A549 (cell line): ENCODE results near the gene OTOR.

Experiments used
- CHD4 ChIP-seq: fragments of 200-600 bp; sonication (generic); IDR thresholded peaks from 2 replicates; pipeline ENCODE4 v1.6.1; 2016; ENCODE audit warnings: antibody characterized with exemption, mild to moderate bottlenecking, borderline replicate concordance
- E2F6 ChIP-seq: IDR thresholded peaks from 2 replicates; pipeline ENCODE4 v1.6.1; 2012; ENCODE audit warnings: low read depth, borderline replicate concordance
- HDAC2 ChIP-seq: fragments of 200-600 bp; sonication (generic); IDR thresholded peaks from 2 replicates; pipeline ENCODE4 v1.6.1; 2016
- PHF8 ChIP-seq: fragments of 200-600 bp; sonication (generic); IDR thresholded peaks from 2 replicates; pipeline ENCODE4 v1.6.1; 2016; ENCODE audit warnings: low read depth, mild to moderate bottlenecking, antibody characterized with exemption, moderate library complexity, borderline replicate concordance
- POLR2A ChIP-seq: IDR thresholded peaks from 2 replicates; pipeline ENCODE4 v1.6.1; 2012; ENCODE audit warnings: mild to moderate bottlenecking, low read length
- RFX5 ChIP-seq: fragments of 450-650 bp; IDR thresholded peaks from 2 replicates; pipeline ENCODE4 v1.7.1; 2014; ENCODE audit warnings: antibody characterized with exemption, mild to moderate bottlenecking, moderate library complexity
- SREBF2 ChIP-seq: fragments of 450-650 bp; IDR thresholded peaks from 2 replicates; pipeline ENCODE4 v1.6.1; 2014; ENCODE audit warnings: mild to moderate bottlenecking, moderate library complexity
- ZC3H11A ChIP-seq: fragments of 450-650 bp; IDR thresholded peaks from 2 replicates; pipeline ENCODE4 v1.6.1; 2014; ENCODE audit warnings: antibody characterized with exemption, mild to moderate bottlenecking
- TF ChIP-seq, protein P1 (sequence below): fragments of >200 bp; sonication (Bioruptor Twin); formaldehyde crosslinking; IDR thresholded peaks from 3 replicates; pipeline ENCODE4 v1.5.1; 2016

DNA sequence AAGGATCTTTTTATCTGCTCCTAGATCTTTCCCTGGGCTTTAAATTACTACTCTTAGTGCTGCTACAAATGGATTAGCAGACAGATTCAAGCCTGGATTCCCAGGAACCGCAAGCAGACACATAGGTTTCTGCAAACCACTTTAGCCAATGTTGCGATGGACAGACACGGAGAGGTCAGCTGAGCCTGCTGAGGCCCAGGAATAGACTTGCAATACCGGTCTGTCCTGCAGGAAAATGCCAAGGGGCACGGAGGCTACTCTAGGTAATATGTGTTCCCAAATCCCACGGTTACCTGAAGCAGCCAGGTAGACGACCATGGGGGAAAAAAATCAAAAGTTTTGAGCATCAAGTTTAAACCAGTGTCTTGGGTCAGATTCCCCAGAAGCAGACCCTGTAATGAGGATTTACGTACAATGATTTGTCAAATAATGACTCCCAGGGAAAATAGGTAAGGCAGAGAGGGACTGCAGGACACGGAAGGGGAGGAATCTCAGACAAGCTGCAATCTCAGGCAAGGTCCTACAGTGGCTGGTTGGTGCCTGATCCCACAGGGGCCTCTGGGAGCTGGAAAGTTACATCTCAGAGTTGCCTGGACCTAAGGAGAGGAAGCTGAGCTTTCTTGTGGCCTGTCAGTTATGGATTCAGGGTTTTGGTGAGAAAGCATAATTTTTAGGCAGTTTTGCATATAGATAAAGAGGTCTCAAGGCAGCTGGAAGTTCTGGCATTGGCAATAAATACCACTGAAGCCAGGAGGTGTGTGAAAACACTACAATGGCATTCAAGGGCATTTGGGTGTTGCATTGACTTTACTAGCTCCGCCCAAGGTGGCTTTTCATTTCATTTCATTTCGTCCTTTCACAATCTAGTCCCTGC, 12.5 kb downstream of the OTOR start:
- TF ChIP-seq, protein P1, sequence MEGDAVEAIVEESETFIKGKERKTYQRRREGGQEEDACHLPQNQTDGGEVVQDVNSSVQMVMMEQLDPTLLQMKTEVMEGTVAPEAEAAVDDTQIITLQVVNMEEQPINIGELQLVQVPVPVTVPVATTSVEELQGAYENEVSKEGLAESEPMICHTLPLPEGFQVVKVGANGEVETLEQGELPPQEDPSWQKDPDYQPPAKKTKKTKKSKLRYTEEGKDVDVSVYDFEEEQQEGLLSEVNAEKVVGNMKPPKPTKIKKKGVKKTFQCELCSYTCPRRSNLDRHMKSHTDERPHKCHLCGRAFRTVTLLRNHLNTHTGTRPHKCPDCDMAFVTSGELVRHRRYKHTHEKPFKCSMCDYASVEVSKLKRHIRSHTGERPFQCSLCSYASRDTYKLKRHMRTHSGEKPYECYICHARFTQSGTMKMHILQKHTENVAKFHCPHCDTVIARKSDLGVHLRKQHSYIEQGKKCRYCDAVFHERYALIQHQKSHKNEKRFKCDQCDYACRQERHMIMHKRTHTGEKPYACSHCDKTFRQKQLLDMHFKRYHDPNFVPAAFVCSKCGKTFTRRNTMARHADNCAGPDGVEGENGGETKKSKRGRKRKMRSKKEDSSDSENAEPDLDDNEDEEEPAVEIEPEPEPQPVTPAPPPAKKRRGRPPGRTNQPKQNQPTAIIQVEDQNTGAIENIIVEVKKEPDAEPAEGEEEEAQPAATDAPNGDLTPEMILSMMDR: no peak
- TF ChIP-seq E2F6 (no peak), HDAC2 (no peak), POLR2A (no peak), CHD4 (no peak), ZC3H11A (no peak), PHF8 (no peak), SREBF2 (no peak), RFX5 (no peak)
